Neural crest cell (in vitro differentiated cells): ENCODE results near the gene LPP. TPM values are rescaled to one million over a fixed set of nuclear protein-coding genes. Genes with fewer than 3 reads are reported as not detected.

Experiments
- DNase-seq: peaks from one replicate; pipeline ENCODE4 v3.0.0; 2021; ENCODE audit warnings: low read depth, mixed read lengths, low spot score
- H3K27ac Mint-ChIP-seq: one replicate; pipeline ENCODE4 v1.8.0; 2021; ENCODE audit warnings: mild to moderate bottlenecking, mixed read lengths; ENCODE audit not compliant: unreplicated experiment
- H3K27me3 Mint-ChIP-seq: 2 replicates; pipeline ENCODE4 v1.8.0; 2021; ENCODE audit warnings: low read depth, mild to moderate bottlenecking, mixed read lengths
- H3K36me3 Mint-ChIP-seq: 2 replicates; pipeline ENCODE4 v1.8.0; 2021; ENCODE audit warnings: low read depth, mild to moderate bottlenecking, mixed read lengths
- H3K4me1 Mint-ChIP-seq: 2 replicates; pipeline ENCODE4 v1.8.0; 2021; ENCODE audit warnings: mixed read lengths
- H3K4me3 Mint-ChIP-seq: one replicate; pipeline ENCODE4 v1.8.0; 2021; ENCODE audit warnings: mild to moderate bottlenecking, mixed read lengths
- H3K9me3 Mint-ChIP-seq: 2 replicates; pipeline ENCODE4 v1.8.0; 2021; ENCODE audit warnings: mixed read lengths
- total RNA-seq: library from RNA; stranded (reverse); gene quantifications from 2 replicates; pipeline ENCODE4 v1.2.1, GENCODE V29; 2021
- TF ChIP-seq, protein P1 (sequence below): fragments of 200-600 bp; sonication (generic); conservative IDR thresholded peaks from 2 replicates; pipeline ENCODE4 v1.5.0; 2021; ENCODE audit warnings: antibody characterized with exemption, mild to moderate bottlenecking

The LPP gene
- total RNA-seq, 1 donor from 2014 or later: 38.7 TPM

DNA sequence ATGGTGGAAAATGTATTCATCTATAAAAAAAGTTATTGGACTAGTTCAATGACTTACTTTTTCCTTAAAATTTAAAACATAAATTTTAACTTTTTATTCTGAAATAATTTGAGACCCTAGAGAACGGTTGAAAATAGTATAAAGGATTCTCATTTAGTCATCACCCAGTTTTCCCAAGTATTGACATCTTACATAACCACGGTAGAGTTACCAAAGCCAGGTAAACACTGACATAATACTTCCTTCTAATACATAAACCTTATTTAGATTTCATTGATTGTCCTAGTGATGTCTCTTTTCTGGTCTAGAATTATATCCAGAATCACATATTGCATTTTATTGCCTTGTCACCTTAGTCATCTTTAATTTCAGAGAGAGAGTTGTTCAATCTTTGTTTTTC, 319.1 kb downstream of the LPP start:
- Mint-ChIP-seq H3K4me3 (no peak overlapping the region), H3K4me1 (peaks cover 17% of the 10 kb centered on the region), H3K27me3 (no peaks in the 10 kb centered on the region), H3K27ac (no peak overlapping the region), H3K9me3 (peaks cover 5% of the 10 kb centered on the region), H3K36me3 (peaks cover 11% of the 10 kb centered on the region)
- DNase-seq: no peak
- TF ChIP-seq, protein P1, sequence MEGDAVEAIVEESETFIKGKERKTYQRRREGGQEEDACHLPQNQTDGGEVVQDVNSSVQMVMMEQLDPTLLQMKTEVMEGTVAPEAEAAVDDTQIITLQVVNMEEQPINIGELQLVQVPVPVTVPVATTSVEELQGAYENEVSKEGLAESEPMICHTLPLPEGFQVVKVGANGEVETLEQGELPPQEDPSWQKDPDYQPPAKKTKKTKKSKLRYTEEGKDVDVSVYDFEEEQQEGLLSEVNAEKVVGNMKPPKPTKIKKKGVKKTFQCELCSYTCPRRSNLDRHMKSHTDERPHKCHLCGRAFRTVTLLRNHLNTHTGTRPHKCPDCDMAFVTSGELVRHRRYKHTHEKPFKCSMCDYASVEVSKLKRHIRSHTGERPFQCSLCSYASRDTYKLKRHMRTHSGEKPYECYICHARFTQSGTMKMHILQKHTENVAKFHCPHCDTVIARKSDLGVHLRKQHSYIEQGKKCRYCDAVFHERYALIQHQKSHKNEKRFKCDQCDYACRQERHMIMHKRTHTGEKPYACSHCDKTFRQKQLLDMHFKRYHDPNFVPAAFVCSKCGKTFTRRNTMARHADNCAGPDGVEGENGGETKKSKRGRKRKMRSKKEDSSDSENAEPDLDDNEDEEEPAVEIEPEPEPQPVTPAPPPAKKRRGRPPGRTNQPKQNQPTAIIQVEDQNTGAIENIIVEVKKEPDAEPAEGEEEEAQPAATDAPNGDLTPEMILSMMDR: no peak

DNA sequence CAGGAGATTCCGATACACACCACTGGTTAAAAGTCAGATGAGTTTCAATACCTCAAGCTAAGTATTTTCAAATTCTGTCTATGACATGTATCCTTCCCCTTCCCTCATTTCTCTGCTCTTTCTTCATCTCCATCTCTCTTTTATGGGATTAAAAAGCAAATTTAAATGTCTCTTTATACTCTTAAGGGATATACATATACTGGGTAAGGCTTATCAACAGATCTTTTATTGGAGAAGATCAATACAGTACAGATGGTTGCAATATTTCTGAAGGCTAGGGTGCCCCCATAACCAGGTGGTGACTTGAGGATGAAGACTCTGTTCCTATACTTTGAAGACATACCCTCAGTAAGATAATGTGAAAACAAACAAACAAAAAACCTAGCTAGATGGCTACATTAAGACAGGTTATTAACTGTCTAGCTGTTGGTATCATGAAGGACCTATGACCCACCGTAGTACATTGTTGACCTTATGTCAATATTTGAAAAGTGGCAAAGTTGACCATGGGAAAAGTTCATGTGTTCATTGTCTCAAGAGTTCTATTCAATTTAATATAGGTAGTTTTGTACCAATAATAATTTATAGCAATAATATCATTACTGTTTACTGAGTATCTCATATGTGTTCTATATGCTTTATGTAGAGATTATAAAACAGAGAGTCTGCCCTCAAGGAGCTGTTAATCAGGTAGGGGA, 319.8 kb downstream of the LPP start:
- DNase-seq: no peak
- no peak overlapping the region for H3K4me3 Mint-ChIP-seq
- H3K9me3 Mint-ChIP-seq: no peaks in the 10 kb centered on the region
- peaks cover 13% of the 10 kb centered on the region for H3K4me1 Mint-ChIP-seq
- no peaks in the 10 kb centered on the region for H3K27me3 Mint-ChIP-seq
- H3K27ac Mint-ChIP-seq: no peak overlapping the region
- H3K36me3 Mint-ChIP-seq: peaks cover 6% of the 10 kb centered on the region
- TF ChIP-seq, protein P1: no peak

DNA sequence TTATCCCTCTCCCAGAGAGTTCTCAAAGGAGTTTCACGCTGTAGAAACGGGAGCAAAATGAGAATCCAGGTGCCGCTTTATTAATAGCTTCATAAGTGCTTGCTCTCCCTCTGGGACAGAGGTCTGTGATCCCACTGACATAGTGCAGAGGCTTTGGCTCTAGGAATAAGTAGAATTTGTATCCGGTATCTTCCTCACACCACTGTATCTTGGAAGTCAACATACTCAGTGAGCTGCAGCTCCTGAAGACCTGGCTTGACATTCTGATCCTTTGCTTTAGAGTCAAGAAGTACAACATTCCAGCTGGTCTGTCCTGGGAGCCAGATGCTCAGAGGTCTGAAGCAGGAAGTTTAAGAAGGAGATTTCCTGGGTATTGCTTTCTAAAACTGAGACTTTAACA, 323.0 kb downstream of the LPP start:
- Mint-ChIP-seq H3K4me1 (peaks cover 15% of the 10 kb centered on the region), H3K27me3 (no peaks in the 10 kb centered on the region), H3K9me3 (no peaks in the 10 kb centered on the region), H3K4me3 (no peak overlapping the region), H3K36me3 (no peaks in the 10 kb centered on the region), H3K27ac (no peak overlapping the region)
- DNase-seq: no peak
- TF ChIP-seq, protein P1: no peak

DNA sequence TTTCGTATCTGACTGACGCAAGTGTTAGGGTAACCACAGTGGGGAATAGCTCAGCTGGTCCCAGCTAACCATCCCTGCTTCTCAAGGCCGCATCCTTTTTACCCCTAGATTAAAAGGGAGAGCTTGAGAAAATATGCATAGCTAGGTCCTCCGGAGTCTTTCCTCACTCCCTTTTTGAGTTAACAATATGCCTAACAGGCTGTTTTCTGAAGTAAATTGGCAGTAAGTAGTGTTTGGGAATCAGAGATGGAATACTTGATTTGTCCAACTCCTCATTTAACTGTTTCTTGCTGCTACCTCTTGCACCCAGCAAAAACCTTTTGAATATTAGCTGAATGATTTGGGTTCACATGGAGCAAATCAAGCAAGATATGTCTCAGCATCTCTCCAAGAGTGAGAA, 326.1 kb downstream of the LPP start:
- Mint-ChIP-seq H3K9me3 (no peaks in the 10 kb centered on the region), H3K27ac (no peak overlapping the region), H3K4me1 (peaks cover 18% of the 10 kb centered on the region), H3K36me3 (peaks cover 3% of the 10 kb centered on the region), H3K27me3 (no peaks in the 10 kb centered on the region), H3K4me3 (no peak overlapping the region)
- DNase-seq: no peak
- TF ChIP-seq, protein P1: no peak

DNA sequence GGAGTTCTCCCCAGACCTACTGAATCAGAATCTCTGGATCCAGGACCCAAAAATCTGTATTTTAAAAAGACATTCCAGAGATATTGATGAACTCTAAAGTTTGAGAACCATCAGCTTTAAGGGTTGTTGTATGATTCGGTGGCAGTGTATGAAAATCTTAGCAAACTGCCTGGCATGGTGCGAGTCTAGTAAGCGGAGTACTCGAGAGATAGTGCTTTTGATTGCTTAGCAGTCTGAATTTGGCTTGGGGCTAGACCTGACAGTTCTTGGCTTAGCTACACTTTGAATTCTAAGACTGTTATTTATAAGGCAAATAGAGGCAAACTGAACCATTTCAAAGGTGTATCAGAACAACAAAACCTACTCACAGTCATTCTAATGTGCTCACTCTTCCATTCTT, 329.0 kb downstream of the LPP start:
- TF ChIP-seq, protein P1: no peak
- DNase-seq: no peak
- Mint-ChIP-seq H3K27me3 (no peaks in the 10 kb centered on the region), H3K4me3 (no peak overlapping the region), H3K27ac (no peak overlapping the region), H3K36me3 (peaks cover 9% of the 10 kb centered on the region), H3K9me3 (no peaks in the 10 kb centered on the region), H3K4me1 (peaks cover 13% of the 10 kb centered on the region)
